ENCODE measurements around the gene GABBR2.

DNA sequence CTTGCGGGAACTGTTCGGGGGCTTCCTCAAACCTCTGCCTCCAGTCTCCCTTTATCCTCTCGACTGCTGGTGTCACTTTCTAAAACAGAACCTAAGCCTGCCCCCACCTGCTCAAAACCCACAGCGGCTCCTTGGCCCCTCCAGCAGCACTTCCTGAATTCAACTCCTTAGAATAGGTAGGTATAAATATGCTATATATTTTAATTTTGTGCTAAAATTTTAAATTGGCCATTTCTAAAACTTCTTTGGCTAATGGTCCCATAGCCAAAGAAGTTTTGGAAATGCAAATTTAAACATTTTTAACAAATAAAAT lies 381.5 kb downstream of the GABBR2 start:
- TF ChIP-seq, protein P1, sequence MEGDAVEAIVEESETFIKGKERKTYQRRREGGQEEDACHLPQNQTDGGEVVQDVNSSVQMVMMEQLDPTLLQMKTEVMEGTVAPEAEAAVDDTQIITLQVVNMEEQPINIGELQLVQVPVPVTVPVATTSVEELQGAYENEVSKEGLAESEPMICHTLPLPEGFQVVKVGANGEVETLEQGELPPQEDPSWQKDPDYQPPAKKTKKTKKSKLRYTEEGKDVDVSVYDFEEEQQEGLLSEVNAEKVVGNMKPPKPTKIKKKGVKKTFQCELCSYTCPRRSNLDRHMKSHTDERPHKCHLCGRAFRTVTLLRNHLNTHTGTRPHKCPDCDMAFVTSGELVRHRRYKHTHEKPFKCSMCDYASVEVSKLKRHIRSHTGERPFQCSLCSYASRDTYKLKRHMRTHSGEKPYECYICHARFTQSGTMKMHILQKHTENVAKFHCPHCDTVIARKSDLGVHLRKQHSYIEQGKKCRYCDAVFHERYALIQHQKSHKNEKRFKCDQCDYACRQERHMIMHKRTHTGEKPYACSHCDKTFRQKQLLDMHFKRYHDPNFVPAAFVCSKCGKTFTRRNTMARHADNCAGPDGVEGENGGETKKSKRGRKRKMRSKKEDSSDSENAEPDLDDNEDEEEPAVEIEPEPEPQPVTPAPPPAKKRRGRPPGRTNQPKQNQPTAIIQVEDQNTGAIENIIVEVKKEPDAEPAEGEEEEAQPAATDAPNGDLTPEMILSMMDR (IDR thresholded peaks at IDR 0.05) = no peak
- TF ChIP-seq POLR2A (IDR thresholded peaks at IDR 0.05) = no peak
- TF ChIP-seq POLR2AphosphoS5 (IDR thresholded peaks at IDR 0.05) = no peak

Measured in breast epithelium (tissue), 3 donors.